Measurements from ENCODE around the gene HOXD11.

GRCh38 chr2:176124947-176125771 is 18.1 kb downstream of the HOXD11 start:
- no peak for TF ChIP-seq CTCF (IDR thresholded peaks at IDR 0.05)
- no peak for TF ChIP-seq EP300 (IDR thresholded peaks at IDR 0.05)
- TF ChIP-seq POLR2A (IDR thresholded peaks at IDR 0.05): no peak
